K562 (cell line): ENCODE results near the gene AANAT. TPM values are rescaled to one million over a fixed set of nuclear protein-coding genes. Genes with fewer than 3 reads are reported as not detected.

Experiments used
- ATAC-seq: fragments of 200-7000 bp; cut with Tn5 transposase; 3 replicates; pipeline ENCODE4 v1.9.1; 2020; ENCODE audit warnings: moderate library complexity
- BruUV-seq: library from RNA; stranded (reverse); fragments of 400-500 nt; replicated peaks from 2 replicates; lab custom pipeline; 2021; lab: Mats Ljungman, UMichigan
- CTCF ChIA-PET: fragments of 300-600 bp; formaldehyde crosslinking; extraction: SDS; loops from one replicate; lab custom pipeline; 2021; ENCODE audit warnings: low intra/inter-chr PET ratio; lab: Yijun Ruan, JAX
- POLR2A ChIA-PET: fragments of 300-600, 350-650 bp; sonication (Branson Sonifier 250); formaldehyde crosslinking; extraction: SDS; loops from one replicate; lab custom pipeline; 2021; ENCODE audit warnings: antibody characterized with exemption, inconsistent platforms; lab: Yijun Ruan, JAX
- DNase-seq, 4 experiments: peaks; one replicate each; pipeline versions ENCODE4 v3.0.0 to v3.0.0-alpha.2; 2011 to 2018; ENCODE audit warnings: low spot score in 3 of 4, mixed read lengths in 3 of 4; ENCODE audit errors: extremely low read depth in 1 of 4
- FAIRE-seq: peaks from 2 replicates; lab custom pipeline; 2011; peaks lifted over from hg19 to GRCh38; lab: Jason Lieb, UNC
- H2AFZ ChIP-seq: 2 replicates; pipeline ENCODE4 v1.6.0; 2011; ENCODE audit warnings: low read depth, low read length, control low read depth, inconsistent platforms
- H3K27ac ChIP-seq: fragments of 200-600 bp; 3 replicates; pipeline ENCODE4 v1.8.0; 2011; ENCODE audit warnings: low read depth, mild to moderate bottlenecking, control low read depth, inconsistent platforms, low read length, moderate library complexity, mixed read lengths; ENCODE audit errors: extremely low read depth
- H3K27me3 ChIP-seq, 2 experiments: fragments of 300-600 bp in 1 of 2; 2 replicates in 1 of 2; 3 replicates in 1 of 2; pipeline versions ENCODE4 v1.6.0 to v1.8.0; 2011; ENCODE audit warnings: inconsistent platforms in 2 of 2, low read length in 2 of 2, mild to moderate bottlenecking in 1 of 2, mixed read lengths in 1 of 2, moderate library complexity in 1 of 2; ENCODE audit not compliant: control insufficient read depth in 2 of 2, insufficient read depth in 2 of 2
- H3K36me3 ChIP-seq: fragments of 300-600 bp; 3 replicates; pipeline ENCODE4 v1.8.0; 2011; ENCODE audit warnings: mild to moderate bottlenecking, low read length, inconsistent platforms; ENCODE audit not compliant: control insufficient read depth, insufficient read depth
- H3K4me1 ChIP-seq, 2 experiments: fragments of 200-600 bp in 1 of 2; replicated peaks in 1 of 2; 2 replicates in 1 of 2; 3 replicates in 1 of 2; pipeline versions ENCODE4 v1.5.1 to v1.8.0; 2011; ENCODE audit warnings: inconsistent platforms in 2 of 2, low read length in 2 of 2, mild to moderate bottlenecking in 1 of 2, mixed read lengths in 1 of 2, moderate library complexity in 1 of 2; ENCODE audit not compliant: control insufficient read depth in 2 of 2, insufficient read depth in 2 of 2
- H3K4me2 ChIP-seq: 2 replicates; pipeline ENCODE4 v1.6.1; 2011; ENCODE audit warnings: low read length, control low read depth, inconsistent platforms, mixed read lengths; ENCODE audit not compliant: insufficient read depth
- H3K4me3 ChIP-seq: fragments of 200-600 bp; sonication (generic), shearing (Covaris generic); 2 replicates; pipeline ENCODE4 v1.5.1; 2016; ENCODE audit warnings: control low read depth, inconsistent platforms
- H3K79me2 ChIP-seq: fragments of 200-600 bp; 3 replicates; pipeline ENCODE4 v1.8.0; 2011; ENCODE audit warnings: low read length, inconsistent platforms; ENCODE audit not compliant: control insufficient read depth, insufficient read depth
- H3K9ac ChIP-seq, 2 experiments: 2 replicates each; pipeline versions ENCODE4 v1.6.0 to v1.6.1; 2011; ENCODE audit warnings: low read depth in 2 of 2, low read length in 2 of 2, control low read depth in 1 of 2, inconsistent platforms in 1 of 2, mild to moderate bottlenecking in 1 of 2, mixed read lengths in 1 of 2; ENCODE audit not compliant: insufficient read depth in 1 of 2
- H3K9me1 ChIP-seq: one replicate; pipeline ENCODE4 v1.6.0; 2011; ENCODE audit warnings: inconsistent platforms, mild to moderate bottlenecking, low read length, moderate library complexity; ENCODE audit not compliant: control insufficient read depth, insufficient read depth
- H3K9me3 ChIP-seq: replicated peaks from 2 replicates; pipeline ENCODE4 v1.5.1; 2011; ENCODE audit warnings: low read depth, low read length, inconsistent platforms; ENCODE audit not compliant: control insufficient read depth, insufficient read depth
- H4K20me1 ChIP-seq: replicated peaks from 2 replicates; pipeline ENCODE4 v1.6.1; 2011; ENCODE audit warnings: low read length, inconsistent platforms, mixed read lengths; ENCODE audit not compliant: control insufficient read depth, insufficient read depth
- EHMT2 ChIP-seq: fragments of 450-650 bp; IDR thresholded peaks from 2 replicates; pipeline ENCODE4 v1.6.1; 2018; ENCODE audit warnings: antibody characterized with exemption
- HMG20B ChIP-seq: fragments of 250-450 bp; sonication (Bioruptor Pico); IDR thresholded peaks from 2 replicates; pipeline ENCODE4 v1.5.0; 2021; ENCODE audit warnings: mild to moderate bottlenecking
- HMGN3 ChIP-seq: IDR thresholded peaks from 2 replicates; pipeline ENCODE4 v1.6.1; 2011; ENCODE audit warnings: borderline replicate concordance, low read depth, mild to moderate bottlenecking, mixed read lengths, low read length; ENCODE audit not compliant: insufficient read length; ENCODE audit errors: extremely low read depth
- MCM5 ChIP-seq: fragments of 450-650 bp; IDR thresholded peaks from 2 replicates; pipeline ENCODE4 v1.6.1; 2016; ENCODE audit warnings: low read depth
- NR2C1 ChIP-seq, 2 experiments: fragments of 450-650 bp; IDR thresholded peaks; 2 replicates each; pipeline ENCODE4 v1.6.1; 2017; ENCODE audit warnings: mild to moderate bottlenecking in 2 of 2, antibody characterized with exemption in 1 of 2, inconsistent platforms in 1 of 2, missing compliant biosample characterization in 1 of 2, missing genetic modification characterization in 1 of 2
- PHB ChIP-seq: fragments of 250-450 bp; sonication (Bioruptor Pico); IDR thresholded peaks from 2 replicates; pipeline ENCODE4 v1.5.0; 2021
- POLR2B ChIP-seq: fragments of 450-650 bp; IDR thresholded peaks from 2 replicates; pipeline ENCODE4 v1.6.1; 2018; ENCODE audit warnings: low read depth; ENCODE audit not compliant: partially characterized antibody
- POLR2G ChIP-seq: fragments of 200-400 bp; formaldehyde crosslinking; IDR thresholded peaks from 2 replicates; pipeline ENCODE4 v1.6.1; 2017; ENCODE audit warnings: low read depth, mild to moderate bottlenecking, antibody characterized with exemption, low read length, moderate library complexity
- TAF9B ChIP-seq: fragments of 450-650 bp; IDR thresholded peaks from 2 replicates; pipeline ENCODE4 v1.6.1; 2018; ENCODE audit warnings: mild to moderate bottlenecking; ENCODE audit not compliant: partially characterized antibody
- WGBS: fragments of 100-300 bp; shearing (Covaris generic); methylation state at CpG from one replicate; pipeline ENCODE4 v1.1.6; 2016; ENCODE audit warnings: low coverage, mixed read lengths; ENCODE audit not compliant: insufficient coverage; ENCODE audit errors: missing lambda C conversion rate; 5-methylcytosine and 5-hydroxymethylcytosine counted together
- in situ Hi-C: fragments of 300-500 bp; cut with MboI; formaldehyde crosslinking; loops from 4 replicates; pipeline ENCODE4 v1.15.0; 2018; ENCODE audit warnings: inconsistent platforms, mixed read lengths
- intact Hi-C: fragments of 100-400 bp; cut with micrococcal nuclease; formaldehyde crosslinking; loops from 2 replicates; pipeline ENCODE4 v1.14.2; 2022
- polyA plus RNA-seq, 8 experiments: library from polyadenylated mRNA; depleted of rRNA in 4 of 8; stranded (reverse) in 5 of 8; unstranded in 3 of 8; fragments of >200 nt; fragmentation: Nextera tagmentation in 2 of 8; fragmentation: Illumina TruSeq in 1 of 8; extraction: Ambion mirVana in 2 of 8; extraction: Trizol in 1 of 8; gene quantifications; 2 replicates each; pipeline versions ENCODE4 v1.2.1 to v1.2.3, GENCODE V29; 2011 to 2014; ENCODE audit warnings: inconsistent platforms in 1 of 8, missing spikeins in 1 of 8
- total RNA-seq, 7 experiments: library from RNA; depleted of rRNA in 6 of 7; stranded (reverse); fragments of >200 nt in 6 of 7; fragmentation: Illumina TruSeq in 2 of 7; extraction: Trizol in 2 of 7; gene quantifications; 2 replicates each; pipeline versions ENCODE4 v1.2.1 to v1.2.3, GENCODE V29; 2011 to 2021; ENCODE audit warnings: low replicate concordance in 1 of 7
- TF ChIP-seq, protein P1 (sequence below): fragments of 450-650 bp; IDR thresholded peaks from 2 replicates; pipeline ENCODE4 v1.6.1; 2017; ENCODE audit warnings: antibody characterized with exemption, mild to moderate bottlenecking
- TF ChIP-seq, protein P2 (sequence below): fragments of 450-650 bp; IDR thresholded peaks from one replicate; pipeline ENCODE4 v1.6.1; 2018; ENCODE audit warnings: mild to moderate bottlenecking, moderate library complexity; ENCODE audit not compliant: partially characterized antibody

Gene AANAT
- total and polyA plus RNA-seq, 9 of the 15 experiments (the other 6 are each of a cell fraction or from before 2014, with no cell fraction given), result not detected

DNA sequence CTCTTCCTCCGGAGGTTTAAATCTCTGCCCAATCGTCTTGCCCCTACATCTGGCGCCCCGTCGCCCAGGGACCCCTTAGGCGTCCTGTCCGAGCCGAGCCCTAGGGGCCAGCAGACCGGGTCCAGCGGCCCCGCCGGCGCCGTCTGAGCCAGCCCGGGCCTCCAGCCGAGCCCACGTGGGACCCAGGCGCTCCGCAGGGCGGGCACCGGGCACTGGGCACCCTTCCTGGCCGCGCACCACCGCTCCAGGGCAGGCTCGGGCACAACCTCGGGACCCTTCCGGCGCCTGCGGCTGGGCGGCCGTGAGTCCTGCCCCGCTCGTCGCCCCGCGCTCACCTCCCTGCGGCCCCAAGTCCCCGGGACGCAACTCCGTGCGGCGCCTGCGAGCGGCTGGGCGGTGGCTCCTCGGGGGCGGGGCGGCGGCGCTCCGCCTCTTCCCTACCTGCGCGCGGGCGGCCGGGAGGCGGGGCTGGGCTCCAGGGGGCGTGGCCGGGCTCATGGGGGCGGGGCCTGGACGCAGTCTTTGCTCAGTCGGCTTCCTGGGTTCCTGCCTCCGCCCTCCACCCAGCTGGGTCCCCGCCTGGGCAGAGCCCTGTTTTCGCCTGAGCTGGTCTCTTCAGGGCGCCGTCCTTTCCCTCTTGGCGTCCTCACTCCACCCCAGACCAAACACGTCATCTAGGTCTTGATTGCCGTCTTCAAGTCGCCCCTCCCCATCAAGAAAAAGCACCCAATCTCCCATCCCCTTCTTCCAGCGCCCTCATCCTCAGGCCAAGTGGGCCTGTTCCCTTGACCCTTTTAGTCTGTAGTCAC, 33.8 kb downstream of the AANAT start, which contains the start of gene RHBDF2 (continued):
- TF ChIP-seq, protein P1, sequence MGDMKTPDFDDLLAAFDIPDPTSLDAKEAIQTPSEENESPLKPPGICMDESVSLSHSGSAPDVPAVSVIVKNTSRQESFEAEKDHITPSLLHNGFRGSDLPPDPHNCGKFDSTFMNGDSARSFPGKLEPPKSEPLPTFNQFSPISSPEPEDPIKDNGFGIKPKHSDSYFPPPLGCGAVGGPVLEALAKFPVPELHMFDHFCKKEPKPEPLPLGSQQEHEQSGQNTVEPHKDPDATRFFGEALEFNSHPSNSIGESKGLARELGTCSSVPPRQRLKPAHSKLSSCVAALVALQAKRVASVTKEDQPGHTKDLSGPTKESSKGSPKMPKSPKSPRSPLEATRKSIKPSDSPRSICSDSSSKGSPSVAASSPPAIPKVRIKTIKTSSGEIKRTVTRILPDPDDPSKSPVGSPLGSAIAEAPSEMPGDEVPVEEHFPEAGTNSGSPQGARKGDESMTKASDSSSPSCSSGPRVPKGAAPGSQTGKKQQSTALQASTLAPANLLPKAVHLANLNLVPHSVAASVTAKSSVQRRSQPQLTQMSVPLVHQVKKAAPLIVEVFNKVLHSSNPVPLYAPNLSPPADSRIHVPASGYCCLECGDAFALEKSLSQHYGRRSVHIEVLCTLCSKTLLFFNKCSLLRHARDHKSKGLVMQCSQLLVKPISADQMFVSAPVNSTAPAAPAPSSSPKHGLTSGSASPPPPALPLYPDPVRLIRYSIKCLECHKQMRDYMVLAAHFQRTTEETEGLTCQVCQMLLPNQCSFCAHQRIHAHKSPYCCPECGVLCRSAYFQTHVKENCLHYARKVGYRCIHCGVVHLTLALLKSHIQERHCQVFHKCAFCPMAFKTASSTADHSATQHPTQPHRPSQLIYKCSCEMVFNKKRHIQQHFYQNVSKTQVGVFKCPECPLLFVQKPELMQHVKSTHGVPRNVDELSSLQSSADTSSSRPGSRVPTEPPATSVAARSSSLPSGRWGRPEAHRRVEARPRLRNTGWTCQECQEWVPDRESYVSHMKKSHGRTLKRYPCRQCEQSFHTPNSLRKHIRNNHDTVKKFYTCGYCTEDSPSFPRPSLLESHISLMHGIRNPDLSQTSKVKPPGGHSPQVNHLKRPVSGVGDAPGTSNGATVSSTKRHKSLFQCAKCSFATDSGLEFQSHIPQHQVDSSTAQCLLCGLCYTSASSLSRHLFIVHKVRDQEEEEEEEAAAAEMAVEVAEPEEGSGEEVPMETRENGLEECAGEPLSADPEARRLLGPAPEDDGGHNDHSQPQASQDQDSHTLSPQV, result no peak
- TF ChIP-seq POLR2G, result peak; percentile 77
- TF ChIP-seq, all 486 proteins: peak for 55

DNA sequence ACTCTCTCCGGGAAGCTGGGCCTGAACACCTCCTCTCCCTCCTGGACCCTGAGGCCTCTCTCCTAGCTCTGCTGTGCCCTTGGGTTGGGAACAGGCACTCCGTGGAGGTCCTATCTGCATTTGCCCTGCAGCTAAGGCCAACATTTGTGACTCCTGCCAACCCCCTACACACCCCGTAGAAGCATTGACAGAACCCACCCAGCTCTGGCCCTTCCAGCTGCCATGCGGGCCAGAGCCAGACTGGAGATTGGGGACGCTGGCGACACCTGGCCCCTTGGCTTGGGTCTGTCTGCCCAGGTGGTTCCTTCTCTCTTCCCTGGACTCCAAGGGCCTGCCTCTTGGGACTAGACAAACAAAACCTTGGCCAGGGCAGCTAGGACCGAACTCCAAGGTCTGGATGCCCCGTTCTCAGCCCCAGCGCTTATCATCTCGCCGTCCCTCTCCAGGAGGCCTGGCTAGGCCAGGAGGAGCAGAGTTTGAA, 34.5 kb downstream of the AANAT start:
- Histone ChIP-seq H3K4me2 (peak overlapping the region; percentile 82), H3K79me2 (no peaks in the 10 kb centered on the region), H3K4me3 (peak overlapping the region; percentile 71), H3K9ac (peak overlapping the region; percentile 45 to 77; a peak in 3 of 4 replicates), H2AFZ (peak overlapping the region; percentile 95), H3K27me3 (no peaks in the 10 kb centered on the region), H3K4me1 (peaks cover 20 to 42% of the 10 kb centered on the region in 2 experiments; a peak in 4 of 5 replicates), H3K36me3 (no peaks in the 10 kb centered on the region), H3K9me3 (no peaks in the 10 kb centered on the region), H3K27ac (peak overlapping the region; percentile 38; the same call in 1 of the 3 replicates), H4K20me1 (no peaks in the 10 kb centered on the region), H3K9me1 (peaks cover 4% of the 10 kb centered on the region)
- FAIRE-seq (peak; percentile 29), ATAC-seq (no peak), DNase-seq (peak in 2 of 4 experiments; percentile 23 to 45)
- intact Hi-C loops, result no loop called here
- 45% methylated on average over 11 of the region's 11 CpGs for WGBS
- CTCF ChIA-PET, result no interaction called here
- in situ Hi-C loops, result no loop called here
- TF ChIP-seq POLR2B (no peak), MCM5 (no peak), EHMT2 (0 out of 2 replicates have a peak, but pooled peaks have one; percentile 11), TAF9B (no peak), PHB (CRISPR knock-in tag) (0 out of 2 replicates have a peak, but pooled peaks have one; percentile 8), NR2C1 (IDR thresholded peaks at IDR 0.05) (no peak), NR2C1 (tag; IDR thresholded peaks at IDR 0.05) (no peak), HMGN3 (peak; percentile 1), HMG20B (CRISPR knock-in tag) (no peak)
- TF ChIP-seq, protein P2, sequence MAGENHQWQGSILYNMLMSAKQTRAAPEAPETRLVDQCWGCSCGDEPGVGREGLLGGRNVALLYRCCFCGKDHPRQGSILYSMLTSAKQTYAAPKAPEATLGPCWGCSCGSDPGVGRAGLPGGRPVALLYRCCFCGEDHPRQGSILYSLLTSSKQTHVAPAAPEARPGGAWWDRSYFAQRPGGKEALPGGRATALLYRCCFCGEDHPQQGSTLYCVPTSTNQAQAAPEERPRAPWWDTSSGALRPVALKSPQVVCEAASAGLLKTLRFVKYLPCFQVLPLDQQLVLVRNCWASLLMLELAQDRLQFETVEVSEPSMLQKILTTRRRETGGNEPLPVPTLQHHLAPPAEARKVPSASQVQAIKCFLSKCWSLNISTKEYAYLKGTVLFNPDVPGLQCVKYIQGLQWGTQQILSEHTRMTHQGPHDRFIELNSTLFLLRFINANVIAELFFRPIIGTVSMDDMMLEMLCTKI, result no peak
- BruUV-seq, result no TSS peak
- POLR2A ChIA-PET, result interaction anchor here (1.5 kb wide), 1 partner anchor 9 kb away, joined by 7 read pairs; no protein-coding TSS in a partner anchor
